Limb (tissue), 2 donors: Measurements from ENCODE around the gene TAS2R40.

Experiments
- DNase-seq, 2 donors: peaks; one replicate each; pipeline ENCODE4 v3.0.0-alpha.2; 2016; ENCODE audit errors: extremely low spot score in 2 of 2

TAS2R40 gene

DNA sequence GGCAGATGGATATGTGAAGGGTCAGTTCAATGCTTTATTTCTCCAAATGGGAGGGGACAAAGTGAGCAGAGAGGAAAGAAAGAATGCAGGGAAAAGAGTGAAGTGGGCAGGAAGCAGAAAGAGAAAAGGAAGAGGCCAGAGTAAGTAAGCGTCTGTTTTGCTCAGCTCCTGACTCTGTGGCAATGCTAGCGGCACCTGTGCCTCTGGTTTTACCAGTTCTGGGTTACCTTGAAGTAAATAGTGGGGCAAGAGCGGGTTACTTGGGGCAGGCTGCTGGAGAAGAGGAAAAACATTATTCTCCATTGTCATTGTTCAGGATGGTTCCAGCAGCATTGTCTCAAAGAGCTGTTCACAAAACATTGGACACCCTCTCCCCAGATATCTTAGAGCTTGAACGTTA, 1.9 kb downstream of the TAS2R40 start:
- no peak for DNase-seq

DNA sequence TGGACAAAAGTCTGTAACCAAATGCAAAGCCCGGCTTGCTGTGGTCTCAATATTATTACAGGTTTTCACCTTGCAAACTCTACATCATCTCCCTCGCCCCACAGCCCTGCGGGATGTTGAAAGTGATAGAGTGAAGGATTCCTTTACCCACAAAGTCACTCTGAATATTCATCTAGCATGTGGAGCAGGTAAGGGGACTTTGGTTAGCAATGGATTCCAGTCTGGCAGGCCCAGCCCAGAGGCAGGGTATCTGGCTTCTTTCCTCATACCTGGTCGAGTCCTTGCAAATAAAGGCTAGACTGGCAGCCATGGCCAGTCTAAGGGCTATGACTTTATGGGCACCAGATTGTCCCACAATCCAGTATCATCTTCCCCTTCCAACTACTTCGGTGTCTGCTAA, 3.2 kb downstream of the TAS2R40 start:
- DNase-seq: no peak

DNA sequence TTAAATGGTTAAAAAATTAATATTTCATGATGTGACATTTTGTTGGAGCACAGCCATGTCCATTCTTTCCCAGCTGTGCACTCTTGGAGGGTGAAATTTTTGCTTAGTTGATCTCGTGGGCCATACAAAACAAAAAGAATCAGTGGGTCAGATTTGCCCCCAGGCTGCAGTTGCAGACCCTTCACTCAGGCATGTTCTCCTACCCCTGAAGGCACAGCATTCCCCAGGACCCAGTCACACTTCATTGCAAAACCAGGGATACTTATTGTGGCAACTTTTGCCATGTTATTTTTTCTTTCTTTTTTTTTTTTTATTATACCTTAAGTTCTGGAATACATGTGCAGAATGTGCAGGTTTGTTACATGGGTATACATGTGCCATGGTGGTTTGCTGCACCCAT, 6.0 kb downstream of the TAS2R40 start:
- DNase-seq: no peak

DNA sequence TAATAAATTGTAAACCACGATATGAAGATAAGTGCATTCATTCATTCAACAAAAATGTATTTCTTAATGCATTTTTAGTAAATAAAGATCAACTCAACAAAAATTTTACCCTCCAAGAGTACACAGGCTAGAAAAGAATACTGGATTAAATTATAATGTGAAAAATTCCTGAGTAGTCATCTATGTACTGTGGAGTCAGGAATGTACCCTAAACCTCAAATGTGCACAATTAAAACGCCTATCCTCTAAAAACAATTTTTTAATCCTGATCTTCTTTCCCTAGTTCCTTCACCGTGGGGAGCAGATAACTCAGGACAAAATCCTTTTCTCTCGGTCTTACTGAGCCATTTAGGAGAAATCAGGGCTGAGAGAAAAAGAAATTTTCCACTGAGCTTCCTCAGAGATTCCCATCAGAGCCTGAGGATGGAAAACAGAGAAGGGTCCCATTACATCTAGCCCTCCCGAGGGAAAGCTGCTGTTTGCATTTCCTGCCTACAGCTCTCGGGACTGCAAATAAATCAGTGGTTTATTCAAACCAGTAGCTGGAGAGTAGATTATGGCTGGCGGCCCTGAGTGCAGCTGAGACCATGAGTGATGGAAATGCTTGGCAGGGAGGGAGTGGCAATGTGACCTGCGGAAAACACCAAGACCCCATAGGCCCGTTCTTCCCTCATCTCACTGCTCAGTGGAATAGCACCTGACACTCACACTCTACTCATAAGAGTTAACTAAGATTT, 7.4 kb downstream of the TAS2R40 start:
- peak in 1 of 2 donors; percentile 62 for DNase-seq

DNA sequence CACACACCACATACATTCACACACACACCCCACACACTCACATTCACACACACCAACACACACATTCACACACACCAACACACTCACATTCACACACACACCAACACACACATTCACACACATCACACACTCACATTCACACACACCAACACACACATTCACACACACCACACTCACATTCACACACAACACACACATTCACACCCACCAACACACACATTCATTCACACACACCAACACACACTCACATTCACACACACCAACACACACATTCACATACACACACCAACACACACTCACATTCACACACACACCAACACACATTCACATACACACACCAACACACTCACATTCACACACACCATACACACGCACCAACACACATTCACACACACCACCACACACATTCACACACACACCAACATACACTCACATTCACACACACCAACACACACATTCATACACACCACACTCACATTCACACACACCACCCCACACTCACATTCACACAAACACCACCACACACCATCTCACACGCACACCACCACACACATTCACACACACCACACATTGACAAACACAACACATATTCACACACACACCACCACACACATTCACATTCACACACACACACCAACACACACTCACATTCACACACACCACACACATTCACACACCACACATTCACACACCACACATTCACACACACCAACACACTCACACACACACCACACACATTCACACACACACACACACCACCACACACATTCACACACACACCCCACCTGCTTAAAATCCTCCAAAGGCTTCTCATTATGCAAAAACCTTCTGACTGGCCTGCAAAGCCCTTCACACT, 9.0 kb downstream of the TAS2R40 start:
- DNase-seq: no peak

DNA sequence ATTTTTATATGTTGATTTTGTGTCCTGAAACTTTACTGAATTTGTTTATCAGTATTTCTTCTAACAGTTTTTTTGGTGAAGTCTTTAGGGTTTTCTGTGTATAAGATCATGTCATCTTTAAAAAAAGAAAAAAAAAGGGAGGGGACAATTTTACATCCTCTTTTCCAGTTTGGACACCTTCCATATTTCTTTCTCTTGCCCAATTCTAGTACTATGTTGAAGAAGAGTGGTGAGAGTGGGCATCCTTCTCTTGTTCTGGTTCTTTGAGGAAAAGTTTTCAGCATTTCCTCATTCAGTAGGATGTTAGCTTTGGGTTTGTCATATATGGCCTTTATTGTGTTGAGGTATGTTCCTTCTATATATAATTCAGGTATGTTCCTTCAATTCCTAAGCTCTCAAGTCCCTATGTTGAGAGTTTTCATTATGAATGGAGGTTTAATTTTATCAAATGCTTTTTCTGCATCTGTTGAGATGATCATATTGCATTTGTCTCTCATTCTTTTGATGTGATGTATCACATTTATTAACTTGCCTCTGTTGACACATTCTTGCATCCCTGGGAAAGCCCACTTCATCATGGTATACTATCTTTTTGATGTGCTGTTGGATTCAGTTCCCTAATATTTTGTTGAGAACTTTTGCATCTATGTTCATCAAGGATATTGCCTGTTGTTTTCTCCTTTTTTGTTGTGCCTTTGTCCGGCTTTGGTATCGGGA, 12.1 kb downstream of the TAS2R40 start:
- DNase-seq: no peak

DNA sequence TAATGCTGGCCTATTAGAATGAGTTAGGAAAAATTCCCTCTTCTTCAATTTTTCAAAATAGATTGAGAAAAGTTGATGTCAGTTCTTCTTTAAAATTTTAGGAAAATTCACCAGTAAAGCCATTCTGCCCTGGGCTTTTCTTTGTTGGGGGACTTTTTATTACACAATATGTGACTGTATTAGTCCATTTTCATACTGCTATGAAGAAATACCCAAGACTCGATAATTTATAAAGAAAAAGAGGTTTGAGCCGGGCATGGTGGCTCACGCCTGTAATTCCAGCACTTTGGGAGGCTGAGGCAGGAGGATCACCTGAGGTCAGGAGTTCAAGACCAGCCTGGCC, 12.7 kb downstream of the TAS2R40 start:
- DNase-seq: no peak

DNA sequence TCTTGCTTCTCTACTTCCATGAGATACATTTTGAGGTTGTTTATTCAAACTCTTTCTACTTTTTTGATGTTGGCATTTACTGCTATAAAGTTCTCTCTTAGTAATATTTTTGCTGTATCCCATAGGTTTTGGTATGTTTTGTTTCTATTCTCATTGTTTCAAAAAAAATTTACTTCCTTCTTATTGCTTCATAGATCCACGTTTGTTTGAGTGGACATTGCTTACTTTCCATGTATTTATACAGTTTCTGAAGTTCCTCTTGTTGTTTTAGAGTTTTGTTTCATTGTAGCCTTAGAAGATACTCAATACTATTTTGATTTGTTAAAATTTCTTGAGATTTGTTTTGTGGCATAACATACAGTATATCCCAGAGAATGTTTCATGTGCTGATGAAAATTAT, 13.7 kb downstream of the TAS2R40 start:
- no peak for DNase-seq

DNA sequence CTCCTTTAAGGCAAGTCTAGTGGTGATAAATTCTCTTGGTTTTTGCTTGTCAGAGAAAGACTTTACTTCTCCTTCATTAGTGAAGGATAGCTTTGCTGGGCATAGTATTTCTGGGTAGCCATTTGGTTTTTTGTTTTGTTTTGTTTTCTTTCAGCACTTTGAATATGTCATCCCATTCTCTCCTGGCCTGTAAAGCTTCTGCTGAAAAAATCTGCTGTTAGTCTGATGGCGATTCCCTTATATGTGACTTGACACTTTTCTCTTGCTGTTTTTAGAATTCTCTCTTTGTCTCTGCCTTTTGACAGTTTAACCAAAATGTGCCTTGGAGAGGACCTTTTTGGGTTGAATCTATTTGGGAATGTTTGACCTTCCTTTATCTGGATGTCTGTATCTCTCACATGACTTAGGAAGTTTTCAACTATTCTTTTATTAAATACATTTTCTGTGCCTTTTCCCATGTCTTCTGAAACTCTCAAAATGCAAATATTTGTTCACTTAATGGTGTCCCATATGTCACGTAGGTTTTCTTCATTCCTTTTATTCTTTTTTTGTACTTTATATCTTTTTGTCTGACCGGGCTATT, 14.7 kb downstream of the TAS2R40 start:
- DNase-seq: no peak

DNA sequence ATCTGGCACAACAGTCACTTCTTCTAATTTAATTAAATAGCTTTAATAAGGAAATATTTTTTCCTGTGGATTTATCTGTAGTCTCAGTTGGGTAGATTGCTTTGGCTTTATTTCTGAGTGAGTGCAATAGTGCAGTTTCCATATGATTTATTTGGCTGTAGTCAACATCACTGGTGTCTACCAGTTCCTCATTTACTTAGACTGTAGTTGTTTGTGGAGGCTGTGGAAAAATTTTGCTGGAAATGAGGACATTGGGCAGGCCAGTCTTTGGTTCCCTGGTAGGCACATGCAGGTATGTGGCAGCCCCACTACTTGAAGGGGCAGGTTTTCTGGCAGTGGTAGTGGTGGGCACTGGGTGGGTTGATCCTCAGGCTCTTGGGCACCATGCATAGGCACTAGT, 15.5 kb downstream of the TAS2R40 start:
- DNase-seq: no peak

DNA sequence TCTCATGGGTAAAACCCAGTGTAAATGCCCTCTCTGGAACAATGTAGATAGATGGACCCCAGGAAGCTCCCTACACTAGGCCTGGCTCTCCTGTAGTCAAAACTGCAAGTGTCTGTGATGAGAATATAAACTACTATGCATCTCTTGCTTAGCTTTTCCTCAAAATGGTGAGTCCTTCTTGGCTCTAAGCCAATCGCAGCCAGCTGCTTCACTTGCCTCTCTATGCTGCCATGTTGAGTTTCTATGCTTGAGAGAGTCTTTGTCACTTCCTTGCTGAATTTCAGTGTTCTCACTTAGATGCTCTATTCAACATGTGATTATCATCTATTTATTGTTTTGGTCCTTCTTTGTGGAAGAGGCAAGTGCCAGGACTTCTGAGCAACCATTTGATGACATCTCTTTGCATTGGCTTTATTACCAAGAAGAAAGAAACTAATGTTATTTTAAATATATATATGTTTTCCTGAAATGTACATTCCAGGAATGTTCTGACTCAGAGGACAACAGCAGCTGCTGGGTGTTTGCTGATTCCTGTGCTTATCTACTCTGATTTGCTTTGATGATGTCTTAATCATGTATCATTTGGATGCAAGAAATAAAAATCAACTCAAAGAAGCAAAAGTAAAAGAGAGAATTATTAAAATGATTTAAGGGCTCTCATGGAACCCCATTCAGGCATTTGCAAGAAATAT, 16.6 kb downstream of the TAS2R40 start:
- no peak for DNase-seq

DNA sequence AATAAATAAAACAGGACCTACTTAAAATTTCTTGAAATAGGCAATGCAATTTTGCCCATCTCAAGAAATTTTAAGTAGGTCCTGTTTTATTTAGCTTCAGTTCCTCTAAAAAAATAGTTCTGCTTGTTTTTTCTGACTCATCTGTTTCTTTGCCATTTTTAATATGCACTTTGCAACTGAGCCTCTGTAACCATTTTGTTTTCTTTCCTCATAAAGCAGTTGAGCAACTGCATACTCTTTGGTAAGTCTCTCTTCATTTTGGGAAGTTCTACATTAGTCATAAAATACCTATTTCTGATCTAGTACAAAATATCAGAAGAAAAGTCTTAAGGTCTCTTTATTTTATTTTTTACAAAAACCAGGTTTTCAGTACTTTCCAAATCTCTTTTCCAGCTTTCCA, 18.0 kb downstream of the TAS2R40 start:
- DNase-seq: no peak

DNA sequence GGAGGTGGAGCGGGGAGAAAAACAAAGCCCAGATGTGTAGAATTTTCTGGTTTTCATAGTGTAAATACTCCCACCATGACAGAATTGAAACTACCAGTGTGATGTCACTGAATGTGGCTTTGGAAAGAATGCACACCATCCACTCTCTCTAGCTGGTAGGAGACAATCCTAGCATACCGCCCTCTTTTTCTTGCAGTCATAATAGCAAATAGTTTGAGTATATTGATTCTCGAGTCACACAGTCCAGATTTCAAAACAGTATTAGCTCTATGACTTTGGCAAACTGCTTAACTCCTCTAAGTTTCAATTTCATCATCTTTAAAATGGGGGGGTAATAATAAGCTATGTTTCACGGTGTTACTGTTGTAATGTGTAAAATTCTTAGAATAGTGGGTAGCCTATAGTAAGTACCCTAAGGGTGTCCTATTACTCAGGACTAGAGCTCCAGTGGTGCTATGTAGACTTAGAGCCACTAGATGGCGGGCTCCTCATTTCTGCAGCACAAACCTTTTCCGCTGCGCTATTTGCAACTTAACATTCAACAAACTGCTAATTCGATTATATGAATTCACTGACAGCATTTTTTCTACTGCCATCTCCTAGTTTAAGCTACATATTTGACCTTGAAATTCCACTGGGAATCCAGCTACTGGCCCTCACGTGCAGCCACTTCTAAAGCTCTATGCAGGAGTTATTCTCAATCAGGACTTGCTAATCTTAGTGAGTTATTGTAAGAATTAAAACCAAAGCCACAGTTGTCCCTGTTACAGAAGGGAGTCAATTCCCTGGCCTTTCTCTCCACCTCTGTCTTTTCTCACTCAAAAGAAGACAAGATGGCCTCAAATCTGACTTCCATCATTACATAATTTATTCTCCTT, 18.7 kb downstream of the TAS2R40 start:
- peak; percentile 64 to 92 for DNase-seq

DNA sequence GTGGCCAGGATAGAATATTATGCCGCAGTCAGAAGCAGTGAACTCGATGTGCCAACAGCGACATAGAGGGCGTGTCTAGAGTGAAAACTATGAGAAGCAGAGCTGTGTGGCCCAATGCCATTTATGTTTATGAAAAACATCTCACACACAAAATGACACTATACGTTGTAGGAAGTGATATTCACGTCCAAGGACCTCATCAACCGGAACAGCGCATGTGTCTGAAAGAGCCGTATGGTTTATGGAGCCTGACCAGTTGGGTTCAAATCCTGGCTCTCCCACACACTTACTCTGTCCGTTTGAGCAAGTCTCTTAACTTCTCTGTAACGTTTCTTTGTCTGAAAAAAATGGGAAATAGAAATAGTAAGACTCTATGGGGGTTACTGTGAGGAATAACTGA, 20.5 kb downstream of the TAS2R40 start:
- DNase-seq: no peak

DNA sequence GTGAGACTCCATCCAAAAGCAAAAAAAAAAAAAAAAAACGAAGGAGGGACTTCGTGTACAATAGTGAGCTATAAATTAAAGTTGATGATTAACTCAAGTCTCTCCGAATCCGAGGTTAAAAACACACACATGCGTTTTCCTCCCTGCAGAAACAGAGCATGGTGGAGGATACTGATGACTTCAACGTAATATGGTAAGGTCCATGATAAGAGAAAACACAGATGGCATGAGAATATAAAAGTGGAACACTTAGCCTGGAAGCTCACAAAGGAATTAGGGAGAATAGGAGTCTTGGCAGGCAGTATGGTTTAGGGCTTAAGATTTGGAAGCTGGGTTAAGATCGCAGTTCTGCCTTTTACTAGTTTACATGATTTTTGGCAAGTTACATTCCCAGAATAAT, 21.3 kb downstream of the TAS2R40 start:
- no peak for DNase-seq

DNA sequence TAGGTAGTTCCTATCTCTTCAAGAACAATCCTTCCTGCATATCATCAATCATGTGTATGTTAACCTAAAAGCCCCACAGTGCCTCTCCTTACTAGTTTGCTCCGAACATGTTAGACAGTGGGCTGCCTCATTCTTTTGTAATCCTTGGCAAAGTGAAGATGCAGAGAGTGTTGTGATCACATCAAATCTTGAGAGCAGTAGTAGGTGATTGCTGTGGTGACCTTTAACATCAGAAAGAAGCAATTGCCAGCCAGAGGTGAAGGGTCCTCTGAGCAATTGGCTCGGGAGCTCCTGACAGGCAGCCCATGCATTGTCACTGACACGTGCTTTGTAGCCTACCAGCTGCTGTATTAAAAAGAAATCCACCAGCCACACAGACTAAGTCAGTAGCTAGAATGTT, 21.8 kb downstream of the TAS2R40 start:
- no peak for DNase-seq

DNA sequence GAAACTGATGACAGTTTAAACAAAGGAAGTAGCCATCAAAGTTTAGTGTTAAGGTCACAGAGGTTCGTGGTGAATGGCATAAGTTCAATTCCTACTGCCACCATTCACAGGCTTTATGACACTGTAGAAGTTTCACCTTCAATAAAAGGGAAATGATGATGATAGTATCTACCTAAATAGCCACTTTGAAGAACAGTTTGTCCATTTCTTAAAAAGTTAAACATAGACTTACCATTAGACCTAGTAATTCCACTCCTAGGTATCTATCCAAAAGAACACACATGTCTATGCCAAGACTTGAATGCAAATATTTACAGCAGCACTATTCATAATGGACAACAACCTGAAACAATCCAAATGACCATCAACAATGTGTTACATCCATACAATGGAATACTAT, 22.5 kb downstream of the TAS2R40 start:
- DNase-seq: no peak

DNA sequence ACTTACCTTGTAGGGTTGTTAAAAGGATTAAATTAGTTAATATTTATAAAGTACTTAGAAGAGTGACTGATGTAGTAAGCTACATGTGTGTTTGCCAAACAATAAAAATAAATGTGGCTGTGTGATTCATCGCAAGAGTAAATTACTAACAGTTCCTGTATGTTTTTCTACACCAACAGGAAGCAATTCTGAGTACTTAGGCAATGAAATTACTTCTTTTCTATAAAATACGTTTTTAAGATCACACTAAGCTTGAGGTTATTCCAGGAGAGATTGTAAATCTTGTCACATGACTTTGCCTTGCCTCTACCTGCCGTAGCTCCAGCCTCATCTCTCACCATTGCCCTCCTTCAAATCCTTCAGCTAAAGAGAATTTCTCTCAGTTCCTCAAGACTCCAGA, 23.3 kb downstream of the TAS2R40 start:
- no peak for DNase-seq

DNA sequence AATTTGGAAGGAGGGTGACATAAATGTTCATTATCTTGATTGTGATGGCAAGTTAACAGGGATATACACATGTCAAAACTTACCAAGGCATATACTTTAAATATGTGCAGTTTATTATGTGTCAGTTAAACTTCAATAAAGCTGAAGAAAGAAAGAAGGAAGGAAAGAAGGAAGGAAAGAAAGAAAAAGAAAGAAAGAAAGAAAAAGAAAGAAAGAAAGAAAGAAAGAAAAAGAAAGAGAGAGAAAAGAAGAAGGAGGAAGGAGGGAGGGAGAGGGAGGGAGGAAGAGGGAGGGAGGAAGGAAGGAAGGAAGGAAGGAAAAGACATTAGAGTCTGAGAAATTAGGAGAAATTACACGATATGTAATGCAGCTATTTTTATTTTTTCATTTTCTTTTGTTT, 25.5 kb downstream of the TAS2R40 start:
- DNase-seq: no peak

DNA sequence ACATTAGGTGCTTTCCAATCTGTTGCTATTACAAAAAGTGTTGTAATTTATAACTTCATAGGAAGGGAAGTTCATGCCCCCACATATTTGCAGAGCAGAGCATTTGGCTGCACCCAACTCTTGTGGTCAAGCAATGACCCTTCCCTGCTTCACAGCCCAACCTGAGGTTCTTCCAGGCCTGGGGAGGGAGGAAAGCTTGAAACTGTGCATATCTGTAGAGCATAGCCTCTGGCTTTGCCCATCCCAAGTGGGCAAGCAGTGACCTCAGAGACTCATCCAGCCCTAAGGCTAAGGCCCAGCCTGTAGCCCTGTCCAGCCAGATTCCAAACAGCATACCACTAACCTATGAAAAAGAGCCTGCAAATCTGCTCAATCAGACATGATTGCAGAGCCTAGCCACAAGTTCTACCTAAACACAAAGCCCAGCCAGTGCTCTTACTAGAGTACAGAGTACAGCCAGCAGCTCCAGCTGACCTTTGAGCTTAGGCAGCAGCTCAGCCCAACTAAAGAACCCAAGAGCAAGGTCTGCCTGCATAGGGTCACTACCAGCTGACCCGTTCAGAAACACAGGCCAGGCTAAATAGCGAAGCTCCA, 27.0 kb downstream of the TAS2R40 start:
- no peak for DNase-seq
